ENCODE results near the gene TP53BP1. TPM values are rescaled to one million over a fixed set of nuclear protein-coding genes. Genes with fewer than 3 reads are reported as not detected.

The TP53BP1 gene
- polyA plus RNA-seq, 3 donors, result 1.8 to 6.7 (median 3.1) TPM

DNA sequence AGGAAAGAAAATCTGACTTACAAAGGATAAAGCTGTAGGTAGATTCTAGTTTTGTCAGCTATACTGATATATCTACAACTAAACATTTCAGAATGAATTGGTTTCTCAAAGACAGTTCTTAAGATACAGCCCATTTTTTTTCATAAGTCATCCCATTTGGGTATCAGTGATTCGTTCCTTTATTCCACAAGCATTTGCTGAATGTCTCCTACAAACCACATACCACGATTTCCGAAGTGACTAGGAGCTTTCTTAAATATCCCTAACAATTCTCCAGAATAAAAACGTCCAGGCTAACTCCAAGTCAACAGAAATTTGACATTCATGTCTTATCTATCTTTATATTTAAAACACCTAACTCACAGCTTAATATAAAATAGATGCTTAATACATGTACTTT is 59.8 kb downstream of the TP53BP1 start:
- Mint-ChIP-seq H3K4me1 (no peaks in the 10 kb centered on the region), H3K27me3 (ENCODE audit: low read depth in 3 of 3) (no peaks in the 10 kb centered on the region), H3K4me3 (no peak overlapping the region), H3K27ac (no peak overlapping the region), H3K9me3 (no peaks in the 10 kb centered on the region), H3K36me3 (peaks cover 18 to 31% of the 10 kb centered on the region in 2 donors)
- H3K27me3 ChIP-seq (ENCODE audit: control insufficient read depth in 2 of 2, insufficient read depth in 2 of 2, low read length in 2 of 2), result no peaks in the 10 kb centered on the region
- TF ChIP-seq, protein P1, sequence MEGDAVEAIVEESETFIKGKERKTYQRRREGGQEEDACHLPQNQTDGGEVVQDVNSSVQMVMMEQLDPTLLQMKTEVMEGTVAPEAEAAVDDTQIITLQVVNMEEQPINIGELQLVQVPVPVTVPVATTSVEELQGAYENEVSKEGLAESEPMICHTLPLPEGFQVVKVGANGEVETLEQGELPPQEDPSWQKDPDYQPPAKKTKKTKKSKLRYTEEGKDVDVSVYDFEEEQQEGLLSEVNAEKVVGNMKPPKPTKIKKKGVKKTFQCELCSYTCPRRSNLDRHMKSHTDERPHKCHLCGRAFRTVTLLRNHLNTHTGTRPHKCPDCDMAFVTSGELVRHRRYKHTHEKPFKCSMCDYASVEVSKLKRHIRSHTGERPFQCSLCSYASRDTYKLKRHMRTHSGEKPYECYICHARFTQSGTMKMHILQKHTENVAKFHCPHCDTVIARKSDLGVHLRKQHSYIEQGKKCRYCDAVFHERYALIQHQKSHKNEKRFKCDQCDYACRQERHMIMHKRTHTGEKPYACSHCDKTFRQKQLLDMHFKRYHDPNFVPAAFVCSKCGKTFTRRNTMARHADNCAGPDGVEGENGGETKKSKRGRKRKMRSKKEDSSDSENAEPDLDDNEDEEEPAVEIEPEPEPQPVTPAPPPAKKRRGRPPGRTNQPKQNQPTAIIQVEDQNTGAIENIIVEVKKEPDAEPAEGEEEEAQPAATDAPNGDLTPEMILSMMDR (IDR thresholded peaks at IDR 0.05), result no peak
- H3K79me2 ChIP-seq (ENCODE audit: insufficient read depth, low read length), result no peaks in the 10 kb centered on the region
- no peak for DNase-seq
- H3K9me3 ChIP-seq (replicated peaks in 1 of 2; ENCODE audit: control insufficient read depth in 1 of 2, insufficient read depth in 1 of 2, low read length in 2 of 2), result no peaks in the 10 kb centered on the region
- no peaks in the 10 kb centered on the region for H3K4me1 ChIP-seq (ENCODE audit: control insufficient read depth in 1 of 2, insufficient read depth in 2 of 2, low read length in 2 of 2)
- no peak overlapping the region for H3K27ac ChIP-seq (ENCODE audit: low read depth in 1 of 2, low read length in 2 of 2)
- WGBS (ENCODE audit: insufficient coverage), result 100% methylated on average over 1 of the region's 4 CpGs
- H4K20me1 ChIP-seq (ENCODE audit: insufficient read depth, low read length), result no peaks in the 10 kb centered on the region
- no peak overlapping the region for H2AFZ ChIP-seq (ENCODE audit: insufficient read depth, low read depth, low read length, poor library complexity, severe bottlenecking)
- intact Hi-C loops (cut with micrococcal nuclease), result loop anchor here in 1 of 2 donors (10.0 kb wide), 1 partner anchor 262 kb away; the partner anchor contains the start of gene CKMT1A
- peaks cover 7 to 26% of the 10 kb centered on the region in 2 donors for H3K36me3 ChIP-seq (replicated peaks in 1 of 2; ENCODE audit: control insufficient read depth in 1 of 2, insufficient read depth in 2 of 2, low read length in 2 of 2)
- no peak overlapping the region for H3K4me3 ChIP-seq (replicated peaks in 1 of 3; ENCODE audit: low read depth in 2 of 3, low read length in 3 of 3)
- H3K9ac ChIP-seq (ENCODE audit: insufficient read depth, low read length, poor library complexity, severe bottlenecking), result no peak overlapping the region
- H3K4me2 ChIP-seq (replicated peaks; ENCODE audit: extremely low read depth, low read length, poor library complexity, severe bottlenecking), result no peak overlapping the region

DNA sequence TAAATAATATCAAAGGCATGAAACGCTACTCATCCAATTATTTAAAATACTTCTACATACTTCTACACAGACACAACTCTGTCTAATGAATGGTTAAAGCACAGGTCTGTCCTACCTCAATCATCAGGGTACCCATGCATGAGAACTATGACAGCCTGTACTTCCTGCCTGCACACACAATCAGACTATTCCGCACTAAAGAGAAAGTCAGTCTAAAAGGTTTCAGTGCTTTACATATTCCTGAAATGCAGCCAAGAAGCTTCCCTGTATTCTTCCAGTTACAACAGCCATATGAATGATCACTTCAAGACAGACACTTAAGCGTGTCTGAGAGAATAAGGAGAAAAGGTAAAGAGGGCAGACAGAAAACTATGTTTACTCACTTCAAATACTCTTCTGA is 63.3 kb downstream of the TP53BP1 start:
- no peak overlapping the region for H3K27ac Mint-ChIP-seq

More for the DNA sequence above, 63.3 kb downstream of the TP53BP1 start:
- no peak for DNase-seq
- TF ChIP-seq, protein P1 (IDR thresholded peaks at IDR 0.05), result no peak
- no peak overlapping the region for H3K27ac ChIP-seq (ENCODE audit: low read depth in 1 of 2, low read length in 2 of 2)
- no peaks in the 10 kb centered on the region for H3K9me3 ChIP-seq (replicated peaks in 1 of 2; ENCODE audit: control insufficient read depth in 1 of 2, insufficient read depth in 1 of 2, low read length in 2 of 2)
- H3K4me1 Mint-ChIP-seq, result no peaks in the 10 kb centered on the region
- no peak overlapping the region for H2AFZ ChIP-seq (ENCODE audit: insufficient read depth, low read depth, low read length, poor library complexity, severe bottlenecking)
- H3K4me2 ChIP-seq (replicated peaks; ENCODE audit: extremely low read depth, low read length, poor library complexity, severe bottlenecking), result no peak overlapping the region
- no peak overlapping the region for H3K4me3 Mint-ChIP-seq
- H3K9ac ChIP-seq (ENCODE audit: insufficient read depth, low read length, poor library complexity, severe bottlenecking), result no peak overlapping the region
- H3K27me3 Mint-ChIP-seq (ENCODE audit: low read depth in 3 of 3), result no peaks in the 10 kb centered on the region
- H3K9me3 Mint-ChIP-seq, result no peaks in the 10 kb centered on the region
- peaks cover 2 to 30% of the 10 kb centered on the region in 2 donors for H3K36me3 ChIP-seq (replicated peaks in 1 of 2; ENCODE audit: control insufficient read depth in 1 of 2, insufficient read depth in 2 of 2, low read length in 2 of 2)
- no peaks in the 10 kb centered on the region for H3K79me2 ChIP-seq (ENCODE audit: insufficient read depth, low read length)
- H4K20me1 ChIP-seq (ENCODE audit: insufficient read depth, low read length), result no peaks in the 10 kb centered on the region
- intact Hi-C loops (cut with micrococcal nuclease), result loop anchor here in 1 of 2 donors (10.0 kb wide), 1 partner anchor 265 kb away; the partner anchor contains the start of gene CKMT1A
- WGBS (ENCODE audit: insufficient coverage), result no CpG with 5 or more reads among the region's 3 CpGs
- no peaks in the 10 kb centered on the region for H3K27me3 ChIP-seq (ENCODE audit: control insufficient read depth in 2 of 2, insufficient read depth in 2 of 2, low read length in 2 of 2)
- H3K4me3 ChIP-seq (replicated peaks in 1 of 3; ENCODE audit: low read depth in 2 of 3, low read length in 3 of 3), result no peak overlapping the region
- H3K36me3 Mint-ChIP-seq, result peaks cover 32 to 33% of the 10 kb centered on the region in 2 donors
- no peaks in the 10 kb centered on the region for H3K4me1 ChIP-seq (ENCODE audit: control insufficient read depth in 1 of 2, insufficient read depth in 2 of 2, low read length in 2 of 2)
